GM23248 (cell line): ENCODE data around the gene ZNF687.

Experiments used
- EZH2 ChIP-seq: fragments of 200-600 bp; sonication (generic); IDR thresholded peaks from 2 replicates; pipeline ENCODE4 v1.6.1; 2018; ENCODE audit warnings: antibody characterized with exemption, mild to moderate bottlenecking; ENCODE audit not compliant: insufficient read depth, poor library complexity, severe bottlenecking
- EZH2phosphoT487 ChIP-seq: fragments of 200-600 bp; sonication (generic); IDR thresholded peaks from 2 replicates; pipeline ENCODE4 v1.6.1; 2018; ENCODE audit warnings: antibody characterized with exemption, moderate library complexity, mild to moderate bottlenecking, low read depth; ENCODE audit not compliant: insufficient read depth

GRCh38 chr1:151326619-151327222, 44.6 kb downstream of the ZNF687 start:
- TF ChIP-seq EZH2phosphoT487 = no peak
- TF ChIP-seq EZH2 = no peak
